Neural crest cell (in vitro differentiated cells): ENCODE measurements around the gene FANCC. TPM values are rescaled to one million over a fixed set of nuclear protein-coding genes. Genes with fewer than 3 reads are reported as not detected.
A peak's percentile ranks its signal among the peaks of the same experiment; 100 is the strongest.

Experiments
- DNase-seq: peaks from one replicate; pipeline ENCODE4 v3.0.0; 2021; ENCODE audit warnings: low read depth, mixed read lengths, low spot score
- H3K27ac Mint-ChIP-seq: one replicate; pipeline ENCODE4 v1.8.0; 2021; ENCODE audit warnings: mild to moderate bottlenecking, mixed read lengths; ENCODE audit not compliant: unreplicated experiment
- H3K27me3 Mint-ChIP-seq: 2 replicates; pipeline ENCODE4 v1.8.0; 2021; ENCODE audit warnings: low read depth, mild to moderate bottlenecking, mixed read lengths
- H3K36me3 Mint-ChIP-seq: 2 replicates; pipeline ENCODE4 v1.8.0; 2021; ENCODE audit warnings: low read depth, mild to moderate bottlenecking, mixed read lengths
- H3K4me1 Mint-ChIP-seq: 2 replicates; pipeline ENCODE4 v1.8.0; 2021; ENCODE audit warnings: mixed read lengths
- H3K4me3 Mint-ChIP-seq: one replicate; pipeline ENCODE4 v1.8.0; 2021; ENCODE audit warnings: mild to moderate bottlenecking, mixed read lengths
- H3K9me3 Mint-ChIP-seq: 2 replicates; pipeline ENCODE4 v1.8.0; 2021; ENCODE audit warnings: mixed read lengths
- total RNA-seq: library from RNA; stranded (reverse); gene quantifications from 2 replicates; pipeline ENCODE4 v1.2.1, GENCODE V29; 2021
- TF ChIP-seq, protein P1 (sequence below): fragments of 200-600 bp; sonication (generic); conservative IDR thresholded peaks from 2 replicates; pipeline ENCODE4 v1.5.0; 2021; ENCODE audit warnings: antibody characterized with exemption, mild to moderate bottlenecking

The FANCC gene
- total RNA-seq, 1 donor from 2014 or later: 24.6 TPM

DNA sequence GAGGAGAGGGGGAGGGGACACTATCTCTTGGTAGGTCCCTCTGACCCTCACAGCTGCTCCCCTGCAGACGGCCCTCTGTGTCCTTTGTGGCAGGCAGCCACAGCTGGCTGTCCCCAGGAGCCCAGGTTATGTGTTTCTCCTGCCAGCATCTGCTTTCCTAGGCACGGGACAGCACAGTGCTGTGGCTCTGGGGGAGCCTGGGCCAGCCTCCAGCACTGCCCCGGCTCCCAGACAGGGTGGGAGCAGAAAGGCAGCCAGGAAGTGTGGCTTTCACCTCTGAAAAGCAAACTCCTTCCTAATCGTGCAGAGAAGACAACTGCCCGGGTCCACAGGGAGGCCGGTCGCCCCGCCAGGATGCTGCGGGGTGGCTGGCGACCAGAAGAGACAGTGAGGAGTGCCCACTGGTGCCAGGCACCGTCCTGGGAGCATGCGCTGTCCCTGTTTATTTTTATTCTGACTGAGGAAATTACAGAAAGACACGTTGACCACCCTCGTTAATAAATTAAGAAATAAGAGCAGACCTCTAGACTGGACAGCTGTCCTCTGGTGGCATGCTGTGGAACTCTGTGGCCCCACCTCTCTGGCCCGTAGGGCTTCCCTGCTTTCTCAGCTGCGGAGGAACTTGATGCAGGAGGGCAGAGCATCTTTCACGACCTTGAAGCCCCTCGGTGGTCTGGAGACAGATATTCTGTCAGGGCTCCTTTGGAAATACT is 240.3 kb downstream of the FANCC start:
- no peak for DNase-seq
- Mint-ChIP-seq H3K9me3 (no peaks in the 10 kb centered on the region), H3K36me3 (no peaks in the 10 kb centered on the region), H3K27ac (peak overlapping the region; percentile 92), H3K4me3 (peak overlapping the region; percentile 52), H3K4me1 (peaks cover 66% of the 10 kb centered on the region), H3K27me3 (no peaks in the 10 kb centered on the region)
- TF ChIP-seq, protein P1, sequence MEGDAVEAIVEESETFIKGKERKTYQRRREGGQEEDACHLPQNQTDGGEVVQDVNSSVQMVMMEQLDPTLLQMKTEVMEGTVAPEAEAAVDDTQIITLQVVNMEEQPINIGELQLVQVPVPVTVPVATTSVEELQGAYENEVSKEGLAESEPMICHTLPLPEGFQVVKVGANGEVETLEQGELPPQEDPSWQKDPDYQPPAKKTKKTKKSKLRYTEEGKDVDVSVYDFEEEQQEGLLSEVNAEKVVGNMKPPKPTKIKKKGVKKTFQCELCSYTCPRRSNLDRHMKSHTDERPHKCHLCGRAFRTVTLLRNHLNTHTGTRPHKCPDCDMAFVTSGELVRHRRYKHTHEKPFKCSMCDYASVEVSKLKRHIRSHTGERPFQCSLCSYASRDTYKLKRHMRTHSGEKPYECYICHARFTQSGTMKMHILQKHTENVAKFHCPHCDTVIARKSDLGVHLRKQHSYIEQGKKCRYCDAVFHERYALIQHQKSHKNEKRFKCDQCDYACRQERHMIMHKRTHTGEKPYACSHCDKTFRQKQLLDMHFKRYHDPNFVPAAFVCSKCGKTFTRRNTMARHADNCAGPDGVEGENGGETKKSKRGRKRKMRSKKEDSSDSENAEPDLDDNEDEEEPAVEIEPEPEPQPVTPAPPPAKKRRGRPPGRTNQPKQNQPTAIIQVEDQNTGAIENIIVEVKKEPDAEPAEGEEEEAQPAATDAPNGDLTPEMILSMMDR: no peak

DNA sequence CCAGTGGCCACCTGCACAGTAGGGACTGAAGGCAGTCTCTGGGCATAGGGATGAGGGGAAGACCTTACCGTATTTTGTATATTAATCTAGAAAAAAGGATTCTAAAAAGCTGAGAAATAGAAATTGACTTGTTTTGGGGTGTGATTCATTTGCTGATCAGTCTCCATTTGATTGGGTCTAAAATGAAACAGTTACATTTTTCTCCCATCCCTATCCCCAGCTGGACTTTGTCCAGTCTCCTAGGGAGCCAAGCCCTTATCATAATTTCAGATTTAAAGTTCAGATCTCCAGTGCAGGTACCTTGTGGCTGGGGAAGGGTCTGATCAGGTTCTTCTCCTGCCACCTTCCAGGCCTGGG is 240.8 kb downstream of the FANCC start:
- H3K27ac Mint-ChIP-seq: no peak overlapping the region
- H3K4me3 Mint-ChIP-seq: no peak overlapping the region
- DNase-seq: no peak
- H3K27me3 Mint-ChIP-seq: no peaks in the 10 kb centered on the region
- TF ChIP-seq, protein P1: no peak
- peaks cover 60% of the 10 kb centered on the region for H3K4me1 Mint-ChIP-seq
- H3K9me3 Mint-ChIP-seq: no peaks in the 10 kb centered on the region
- H3K36me3 Mint-ChIP-seq: no peaks in the 10 kb centered on the region

DNA sequence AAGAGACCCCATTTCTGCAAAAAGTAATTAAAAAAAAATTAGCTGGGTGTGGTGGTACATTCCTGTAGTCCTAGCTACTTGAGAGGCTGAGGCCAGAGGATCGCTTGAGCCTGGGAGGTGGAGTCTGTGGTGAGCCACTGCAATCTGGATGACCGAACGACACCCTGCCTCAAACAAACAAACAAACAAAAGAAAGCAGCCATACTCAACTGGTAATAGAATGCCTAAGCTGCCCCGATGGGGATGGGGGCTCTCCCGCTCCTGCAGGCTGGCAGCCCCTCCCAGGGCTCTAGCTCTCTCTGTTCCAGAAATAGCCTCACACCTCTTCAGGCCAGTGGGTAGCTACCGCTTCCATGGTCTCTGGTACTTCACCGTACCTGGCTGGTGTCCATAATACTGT is 241.8 kb downstream of the FANCC start:
- Mint-ChIP-seq H3K36me3 (no peaks in the 10 kb centered on the region), H3K9me3 (no peaks in the 10 kb centered on the region), H3K4me3 (no peak overlapping the region), H3K27me3 (no peaks in the 10 kb centered on the region), H3K27ac (no peak overlapping the region), H3K4me1 (peaks cover 52% of the 10 kb centered on the region)
- TF ChIP-seq, protein P1: no peak
- DNase-seq: no peak

DNA sequence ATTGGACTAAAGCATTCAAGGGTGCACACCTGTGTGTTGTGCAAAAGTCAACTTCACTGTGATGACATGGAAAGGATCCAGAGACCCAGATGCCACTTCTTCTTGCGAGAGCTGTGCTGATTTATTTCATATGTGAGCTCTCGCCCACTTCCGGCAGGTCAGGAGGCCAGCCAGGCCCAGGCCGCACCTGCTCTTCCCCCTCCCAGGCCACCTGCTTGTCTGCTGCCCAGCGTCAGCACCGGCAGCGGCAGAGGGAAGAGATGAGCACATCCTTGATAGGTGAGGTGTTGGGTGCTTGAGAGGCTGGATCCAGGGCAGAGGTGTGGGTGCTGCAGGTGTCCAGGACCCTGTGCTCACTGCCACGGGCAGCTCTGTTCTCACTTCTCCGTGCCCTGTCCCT is 242.9 kb downstream of the FANCC start:
- no peak for DNase-seq

DNA sequence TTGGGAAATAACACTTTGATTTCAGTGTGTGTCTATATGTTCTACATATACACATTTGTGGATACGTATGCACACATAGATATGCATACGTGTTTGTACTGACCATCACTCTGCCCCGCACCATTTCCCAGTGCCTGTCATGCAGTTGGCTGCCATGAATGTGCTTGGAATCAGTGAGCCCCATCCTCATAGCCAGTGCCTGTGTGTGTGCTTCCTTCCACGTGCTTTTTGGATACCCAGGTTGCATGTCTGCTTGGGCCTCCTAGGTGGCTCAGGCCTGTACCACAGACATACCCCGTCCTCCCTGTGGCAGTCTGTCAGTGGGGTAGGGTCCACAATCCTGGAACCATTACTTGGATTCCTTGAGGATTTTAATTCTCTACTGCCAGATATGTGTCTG is 243.6 kb downstream of the FANCC start:
- DNase-seq: no peak
- H3K9me3 Mint-ChIP-seq: no peaks in the 10 kb centered on the region
- H3K36me3 Mint-ChIP-seq: no peaks in the 10 kb centered on the region
- no peak overlapping the region for H3K27ac Mint-ChIP-seq
- no peak overlapping the region for H3K4me3 Mint-ChIP-seq
- TF ChIP-seq, protein P1: no peak
- H3K27me3 Mint-ChIP-seq: no peaks in the 10 kb centered on the region
- H3K4me1 Mint-ChIP-seq: peaks cover 44% of the 10 kb centered on the region

More for the DNA sequence above, 242.9 kb downstream of the FANCC start:
- TF ChIP-seq, protein P1: no peak
- no peaks in the 10 kb centered on the region for H3K9me3 Mint-ChIP-seq
- no peaks in the 10 kb centered on the region for H3K27me3 Mint-ChIP-seq
- peaks cover 51% of the 10 kb centered on the region for H3K4me1 Mint-ChIP-seq
- H3K27ac Mint-ChIP-seq: no peak overlapping the region
- no peaks in the 10 kb centered on the region for H3K36me3 Mint-ChIP-seq
- H3K4me3 Mint-ChIP-seq: no peak overlapping the region
